ENCODE data around the gene UPF1. TPM values are rescaled to one million over a fixed set of nuclear protein-coding genes. Genes with fewer than 3 reads are reported as not detected.

Gene UPF1
- total and polyA plus RNA-seq, 12 donors = 27.6 to 141 (median 72.3) TPM

GRCh38 chr19:18846862-18847548 is 15.2 kb downstream of the UPF1 start:
- peaks cover 0 to 23% of the 10 kb centered on the region in 2 donors for H3K36me3 ChIP-seq (replicated peaks in 1 of 2)
- intact Hi-C loops (cut with DNase I) = loop anchor here (5.0 to 10.0 kb wide), 2 partner anchors 252 to 255 kb away; no protein-coding TSS in a partner anchor
- DNase-seq = peak; percentile 76 to 91 (median 84)
- H3K4me3 ChIP-seq = no peak overlapping the region
- H3K27me3 ChIP-seq = no peaks in the 10 kb centered on the region
- H3K9me3 ChIP-seq (replicated peaks in 1 of 3) = no peaks in the 10 kb centered on the region
- peak; percentile 72 to 91 (median 78) for TF ChIP-seq CTCF (IDR thresholded peaks at IDR 0.05)
- TF ChIP-seq POLR2A (IDR thresholded peaks at IDR 0.05) = no peak
- H3K27ac ChIP-seq = peak overlapping the region in 3 of 5 donors; percentile 51 to 89 (median 82)
- WGBS, 4 donors = 41 to 58% (median 50%) methylated on average over 6 to 19 of the region's 19 CpGs
- H3K4me1 ChIP-seq (replicated peaks in 1 of 2) = peaks cover 33 to 72% of the 10 kb centered on the region in 2 donors

GRCh38 chr19:18847549-18848463 is 16.0 kb downstream of the UPF1 start:
- TF ChIP-seq POLR2A (IDR thresholded peaks at IDR 0.05) (no peak), CTCF (IDR thresholded peaks at IDR 0.05) (peak in 3 of 6 experiments; percentile 6 to 24 (median 20))
- Histone ChIP-seq H3K27me3 (no peaks in the 10 kb centered on the region), H3K4me1 (replicated peaks in 1 of 2) (peaks cover 33 to 66% of the 10 kb centered on the region in 2 donors), H3K4me3 (no peak overlapping the region), H3K36me3 (replicated peaks in 1 of 2) (peaks cover 0 to 31% of the 10 kb centered on the region in 2 donors), H3K27ac (peak overlapping the region in 4 of 5 donors; percentile 30 to 89 (median 66)), H3K9me3 (replicated peaks in 1 of 3) (no peaks in the 10 kb centered on the region)
- intact Hi-C loops (cut with DNase I) = loop anchor here (5.0 to 10.0 kb wide), 2 partner anchors 253 to 256 kb away; no protein-coding TSS in a partner anchor
- WGBS, 4 donors = 61 to 71% (median 67%) methylated on average over 13 to 24 of the region's 24 CpGs
- DNase-seq = peak in 1 of 7 donors; percentile 90

GRCh38 chr19:18848878-18849661 is 17.3 kb downstream of the UPF1 start:
- peak in 6 of 7 donors; percentile 63 to 89 (median 76) for DNase-seq

More at GRCh38 chr19:18848878-18849661, 17.3 kb downstream of the UPF1 start:
- H3K36me3 ChIP-seq (replicated peaks in 1 of 2) = peaks cover 0 to 44% of the 10 kb centered on the region in 2 donors
- TF ChIP-seq POLR2A (IDR thresholded peaks at IDR 0.05) (no peak), CTCF (IDR thresholded peaks at IDR 0.05) (no peak)
- no peak overlapping the region for H3K4me3 ChIP-seq
- WGBS, 4 donors = 39 to 57% (median 44%) methylated on average over 18 to 23 of the region's 23 CpGs
- intact Hi-C loops (cut with DNase I) = loop anchor here (5.0 to 10.0 kb wide), 2 partner anchors 254 to 257 kb away; no protein-coding TSS in a partner anchor
- H3K27ac ChIP-seq = peak overlapping the region in 4 of 5 donors; percentile 57 to 89 (median 75)
- H3K4me1 ChIP-seq (replicated peaks in 1 of 2) = peaks cover 33 to 60% of the 10 kb centered on the region in 2 donors
- no peaks in the 10 kb centered on the region for H3K27me3 ChIP-seq
- no peaks in the 10 kb centered on the region for H3K9me3 ChIP-seq (replicated peaks in 1 of 3)

Data from adrenal gland (tissue), 12 donors.